C4-2B (cell line): ENCODE measurements around the gene ADSS1.

Source experiments
- CTCF ChIP-seq: fragments of 450-650 bp; conservative IDR thresholded peaks from 2 replicates; pipeline ENCODE4 v1.5.1; 2017; ENCODE audit warnings: mild to moderate bottlenecking
- ZFX ChIP-seq: fragments of 450-650 bp; IDR thresholded peaks from 2 replicates; pipeline ENCODE4 v1.6.1; 2017

GRCh38 chr14:104783484-104784217, 59.6 kb downstream of the ADSS1 start:
- no peak for TF ChIP-seq CTCF
- TF ChIP-seq ZFX: no peak
